PFSK-1 (cell line): Measurements from ENCODE around the gene PHACTR1.

Experiments
- FOXP2 ChIP-seq: optimal IDR thresholded peaks from 2 replicates; pipeline ENCODE3; 2011; ENCODE audit warnings: borderline replicate concordance, control low read depth, inconsistent platforms; ENCODE audit not compliant: insufficient read depth; ENCODE audit errors: extremely low read length, extremely low read depth
- POLR2AphosphoS5 ChIP-seq: IDR thresholded peaks from 2 replicates; pipeline ENCODE4 v1.6.1; 2012; ENCODE audit warnings: low read depth, mild to moderate bottlenecking, control low read depth, low read length, moderate library complexity
- SIN3A ChIP-seq: IDR thresholded peaks from 2 replicates; pipeline ENCODE4 v1.6.1; 2012; ENCODE audit warnings: mild to moderate bottlenecking, low read length, moderate library complexity, borderline replicate concordance; ENCODE audit not compliant: insufficient read depth
- TAF1 ChIP-seq: IDR thresholded peaks from 2 replicates; pipeline ENCODE4 v1.6.1; 2012; ENCODE audit warnings: low read length, control low read depth, borderline replicate concordance; ENCODE audit not compliant: insufficient read depth
- TF ChIP-seq, protein P1 (sequence below), 2 experiments: IDR thresholded peaks; 2 replicates each; pipeline versions ENCODE4 v1.6.1 to v1.8.0; 2011 to 2012; ENCODE audit warnings: low read depth in 2 of 2, low read length in 2 of 2, control low read depth in 1 of 2, inconsistent platforms in 1 of 2, mild to moderate bottlenecking in 1 of 2, moderate library complexity in 1 of 2; ENCODE audit not compliant: insufficient read depth in 1 of 2

Gene PHACTR1

DNA sequence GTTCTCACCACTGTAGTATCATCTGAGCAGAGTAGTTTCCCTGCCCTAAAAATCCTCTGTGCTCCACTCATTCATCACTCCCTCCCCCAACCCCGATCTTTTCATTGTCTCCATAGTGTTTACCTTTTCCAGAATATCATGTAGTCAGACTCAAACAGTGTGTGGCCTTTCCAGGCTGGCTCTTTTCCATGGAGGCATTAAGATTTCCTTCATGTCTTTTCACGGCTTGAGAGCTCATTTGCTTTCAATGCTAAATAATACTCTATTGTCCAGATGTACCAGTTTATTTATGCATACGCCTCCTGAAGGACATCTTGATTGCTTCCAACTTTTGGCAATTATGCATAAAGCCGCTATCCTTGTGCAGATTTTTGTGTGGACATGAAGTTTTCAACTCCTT lies 235.8 kb downstream of the PHACTR1 start:
- TF ChIP-seq SIN3A: no peak
- no peak for TF ChIP-seq FOXP2
- TF ChIP-seq, protein P1, sequence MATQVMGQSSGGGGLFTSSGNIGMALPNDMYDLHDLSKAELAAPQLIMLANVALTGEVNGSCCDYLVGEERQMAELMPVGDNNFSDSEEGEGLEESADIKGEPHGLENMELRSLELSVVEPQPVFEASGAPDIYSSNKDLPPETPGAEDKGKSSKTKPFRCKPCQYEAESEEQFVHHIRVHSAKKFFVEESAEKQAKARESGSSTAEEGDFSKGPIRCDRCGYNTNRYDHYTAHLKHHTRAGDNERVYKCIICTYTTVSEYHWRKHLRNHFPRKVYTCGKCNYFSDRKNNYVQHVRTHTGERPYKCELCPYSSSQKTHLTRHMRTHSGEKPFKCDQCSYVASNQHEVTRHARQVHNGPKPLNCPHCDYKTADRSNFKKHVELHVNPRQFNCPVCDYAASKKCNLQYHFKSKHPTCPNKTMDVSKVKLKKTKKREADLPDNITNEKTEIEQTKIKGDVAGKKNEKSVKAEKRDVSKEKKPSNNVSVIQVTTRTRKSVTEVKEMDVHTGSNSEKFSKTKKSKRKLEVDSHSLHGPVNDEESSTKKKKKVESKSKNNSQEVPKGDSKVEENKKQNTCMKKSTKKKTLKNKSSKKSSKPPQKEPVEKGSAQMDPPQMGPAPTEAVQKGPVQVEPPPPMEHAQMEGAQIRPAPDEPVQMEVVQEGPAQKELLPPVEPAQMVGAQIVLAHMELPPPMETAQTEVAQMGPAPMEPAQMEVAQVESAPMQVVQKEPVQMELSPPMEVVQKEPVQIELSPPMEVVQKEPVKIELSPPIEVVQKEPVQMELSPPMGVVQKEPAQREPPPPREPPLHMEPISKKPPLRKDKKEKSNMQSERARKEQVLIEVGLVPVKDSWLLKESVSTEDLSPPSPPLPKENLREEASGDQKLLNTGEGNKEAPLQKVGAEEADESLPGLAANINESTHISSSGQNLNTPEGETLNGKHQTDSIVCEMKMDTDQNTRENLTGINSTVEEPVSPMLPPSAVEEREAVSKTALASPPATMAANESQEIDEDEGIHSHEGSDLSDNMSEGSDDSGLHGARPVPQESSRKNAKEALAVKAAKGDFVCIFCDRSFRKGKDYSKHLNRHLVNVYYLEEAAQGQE (IDR thresholded peaks at IDR 0.05; ENCODE audit: insufficient read depth in 1 of 2, low read depth in 2 of 2, low read length in 2 of 2): no peak
- TF ChIP-seq POLR2AphosphoS5: no peak
- no peak for TF ChIP-seq TAF1

DNA sequence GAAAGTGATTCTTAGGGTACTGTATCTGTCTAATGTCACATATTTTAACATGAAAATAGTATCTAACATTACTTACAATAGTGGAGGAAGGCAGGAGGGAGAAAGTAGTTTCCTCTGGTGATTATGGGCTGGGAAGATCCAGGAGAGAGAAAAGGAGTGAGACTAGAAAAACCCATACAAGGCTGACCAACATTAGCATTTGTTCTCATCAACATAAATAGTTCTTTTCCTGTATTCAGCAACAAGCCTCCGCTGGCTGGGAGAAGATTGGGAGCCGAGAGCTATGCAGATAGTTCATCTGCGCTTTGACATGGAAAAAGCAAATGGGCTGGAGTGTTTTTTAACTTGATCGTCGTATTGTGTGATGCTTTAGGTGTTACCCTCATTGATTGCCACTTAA lies 239.4 kb downstream of the PHACTR1 start:
- TF ChIP-seq FOXP2: no peak
- TF ChIP-seq, protein P1 (IDR thresholded peaks at IDR 0.05; ENCODE audit: insufficient read depth in 1 of 2, low read depth in 2 of 2, low read length in 2 of 2): no peak
- no peak for TF ChIP-seq POLR2AphosphoS5
- TF ChIP-seq SIN3A: no peak
- no peak for TF ChIP-seq TAF1

DNA sequence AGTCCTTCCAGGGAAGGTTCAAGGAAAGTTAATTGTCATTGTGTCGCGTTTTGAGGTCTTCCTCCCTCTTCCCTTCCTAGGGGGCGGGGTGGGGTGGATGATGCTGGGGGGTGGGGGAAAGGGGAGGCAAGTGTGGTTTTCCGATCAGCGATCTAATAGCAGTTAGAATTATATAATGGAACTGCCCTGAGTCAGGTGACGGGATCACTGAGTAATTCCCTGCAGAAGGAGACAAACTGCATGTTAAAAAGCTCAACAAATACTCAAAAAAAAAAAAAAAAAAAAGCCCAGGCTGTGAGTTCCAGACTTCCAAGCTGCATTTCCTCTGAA lies 240.4 kb downstream of the PHACTR1 start:
- TF ChIP-seq FOXP2 (no peak), SIN3A (no peak), POLR2AphosphoS5 (no peak), TAF1 (no peak)
- TF ChIP-seq, protein P1 (IDR thresholded peaks at IDR 0.05; ENCODE audit: insufficient read depth in 1 of 2, low read depth in 2 of 2, low read length in 2 of 2): no peak

DNA sequence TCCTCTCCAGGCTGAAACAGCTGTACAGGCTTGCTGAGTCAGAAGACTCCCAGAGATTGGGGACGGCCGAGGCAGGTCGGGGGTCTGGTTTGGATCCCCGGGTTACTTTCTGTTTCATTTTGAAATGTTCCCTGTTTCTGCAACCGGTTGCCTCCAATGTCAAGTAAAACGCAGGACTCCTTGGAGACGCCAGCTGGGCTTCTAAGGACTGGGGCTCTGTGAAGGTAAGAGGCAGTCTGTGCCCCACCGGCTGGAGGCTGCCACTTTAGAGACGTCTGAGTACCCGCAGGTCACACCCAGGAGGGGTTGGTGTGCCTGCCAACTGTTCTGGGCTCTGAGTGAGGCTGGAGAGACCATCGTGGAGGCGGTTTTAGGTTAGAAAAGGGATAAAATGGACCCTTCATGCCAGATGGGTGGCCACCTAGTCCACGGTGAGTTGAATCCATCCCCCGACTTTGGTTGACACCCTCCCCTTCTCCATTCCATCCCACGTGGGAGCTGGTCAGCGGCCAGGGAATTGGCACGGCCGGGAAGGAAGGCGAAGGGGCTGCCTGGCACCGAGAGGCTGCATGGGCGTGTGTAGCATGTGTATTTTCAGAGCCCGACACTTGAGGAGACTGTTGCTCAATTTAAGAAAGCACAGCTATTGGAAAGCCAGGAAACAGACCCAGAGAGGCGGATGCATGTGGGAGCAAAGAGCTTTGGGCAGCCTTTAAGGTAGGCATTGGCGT lies 240.9 kb downstream of the PHACTR1 start:
- TF ChIP-seq TAF1 (no peak), POLR2AphosphoS5 (no peak), SIN3A (no peak), FOXP2 (no peak)
- TF ChIP-seq, protein P1 (IDR thresholded peaks at IDR 0.05; ENCODE audit: insufficient read depth in 1 of 2, low read depth in 2 of 2, low read length in 2 of 2): no peak
